ENCODE results near the gene PTBP3.

Gene PTBP3

DNA sequence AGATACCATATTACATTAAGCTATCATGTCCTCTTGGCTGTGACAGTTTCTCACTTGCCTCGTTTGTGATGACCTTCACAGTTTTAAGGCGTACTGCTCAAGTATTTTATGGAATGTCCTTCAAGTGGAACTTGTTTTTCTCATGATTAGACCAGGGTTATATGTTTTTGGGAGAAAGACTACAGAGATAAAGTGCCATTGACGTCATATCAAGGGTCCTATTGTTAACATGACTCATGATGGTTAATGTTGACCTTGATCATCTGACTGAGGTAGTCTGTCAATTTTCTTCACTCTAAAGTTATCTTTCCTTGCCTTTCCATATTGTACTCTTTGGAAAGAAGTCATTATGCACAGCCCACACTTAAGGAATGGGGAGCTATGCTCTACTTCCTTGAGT is 17.8 kb upstream of the PTBP3 start:
- no peaks in the 10 kb centered on the region for H3K27me3 ChIP-seq (ENCODE audit: insufficient read depth, low read length)
- TF ChIP-seq EZH2 (IDR thresholded peaks at IDR 0.05; ENCODE audit: borderline replicate concordance, low read length), result no peak
- TF ChIP-seq, protein P1, sequence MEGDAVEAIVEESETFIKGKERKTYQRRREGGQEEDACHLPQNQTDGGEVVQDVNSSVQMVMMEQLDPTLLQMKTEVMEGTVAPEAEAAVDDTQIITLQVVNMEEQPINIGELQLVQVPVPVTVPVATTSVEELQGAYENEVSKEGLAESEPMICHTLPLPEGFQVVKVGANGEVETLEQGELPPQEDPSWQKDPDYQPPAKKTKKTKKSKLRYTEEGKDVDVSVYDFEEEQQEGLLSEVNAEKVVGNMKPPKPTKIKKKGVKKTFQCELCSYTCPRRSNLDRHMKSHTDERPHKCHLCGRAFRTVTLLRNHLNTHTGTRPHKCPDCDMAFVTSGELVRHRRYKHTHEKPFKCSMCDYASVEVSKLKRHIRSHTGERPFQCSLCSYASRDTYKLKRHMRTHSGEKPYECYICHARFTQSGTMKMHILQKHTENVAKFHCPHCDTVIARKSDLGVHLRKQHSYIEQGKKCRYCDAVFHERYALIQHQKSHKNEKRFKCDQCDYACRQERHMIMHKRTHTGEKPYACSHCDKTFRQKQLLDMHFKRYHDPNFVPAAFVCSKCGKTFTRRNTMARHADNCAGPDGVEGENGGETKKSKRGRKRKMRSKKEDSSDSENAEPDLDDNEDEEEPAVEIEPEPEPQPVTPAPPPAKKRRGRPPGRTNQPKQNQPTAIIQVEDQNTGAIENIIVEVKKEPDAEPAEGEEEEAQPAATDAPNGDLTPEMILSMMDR (IDR thresholded peaks at IDR 0.05; ENCODE audit: low read length), result no peak

DNA sequence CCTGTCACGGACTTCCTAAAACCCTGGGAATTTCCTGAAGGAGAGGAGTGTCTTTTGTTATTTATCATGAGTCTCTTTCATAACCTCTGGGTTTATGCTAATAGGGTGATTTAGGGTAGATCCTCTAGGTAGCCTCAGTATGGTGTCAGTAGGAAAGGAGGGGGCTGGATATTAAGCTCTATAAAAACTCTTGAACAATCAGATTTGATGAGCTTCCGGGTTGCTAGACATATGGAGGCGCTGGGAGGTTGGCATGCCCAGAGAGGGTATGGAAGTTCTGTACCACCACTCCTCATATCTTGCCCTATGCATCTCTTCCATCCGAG is 15.6 kb upstream of the PTBP3 start:
- H3K27ac ChIP-seq (ENCODE audit: low read depth, low read length, poor library complexity, severe bottlenecking), result no peak overlapping the region
- no peak overlapping the region for H2AFZ ChIP-seq (ENCODE audit: low read length)
- H3F3A ChIP-seq (ENCODE audit: insufficient read depth, low read length), result no peaks in the 10 kb centered on the region
- no peaks in the 10 kb centered on the region for H4K20me1 ChIP-seq (ENCODE audit: insufficient read depth, low read length)
- H3K4me1 ChIP-seq (ENCODE audit: insufficient read depth, low read length, severe bottlenecking), result no peaks in the 10 kb centered on the region
- H3K4me3 ChIP-seq (ENCODE audit: low read depth, low read length, poor library complexity, severe bottlenecking), result no peak overlapping the region
- no peaks in the 10 kb centered on the region for H3K9me2 ChIP-seq (ENCODE audit: low read depth, low read length)
- TF ChIP-seq, protein P1 (IDR thresholded peaks at IDR 0.05; ENCODE audit: low read length), result no peak
- TF ChIP-seq EZH2 (IDR thresholded peaks at IDR 0.05; ENCODE audit: borderline replicate concordance, low read length), result no peak
- no peaks in the 10 kb centered on the region for H3K79me2 ChIP-seq (ENCODE audit: insufficient read depth, low read length)
- no peaks in the 10 kb centered on the region for H3K9me3 ChIP-seq (ENCODE audit: low read length)
- H3K36me3 ChIP-seq (ENCODE audit: insufficient read depth, low read length), result no peaks in the 10 kb centered on the region
- no peak overlapping the region for H3K9ac ChIP-seq (ENCODE audit: low read length)
- H3K4me2 ChIP-seq (ENCODE audit: low read length), result no peak overlapping the region
- no peaks in the 10 kb centered on the region for H3K27me3 ChIP-seq (ENCODE audit: insufficient read depth, low read length)

More for the DNA sequence above, 17.8 kb upstream of the PTBP3 start:
- H3K27ac ChIP-seq (ENCODE audit: low read depth, low read length, poor library complexity, severe bottlenecking), result no peak overlapping the region
- H3K9me3 ChIP-seq (ENCODE audit: low read length), result no peaks in the 10 kb centered on the region
- no peaks in the 10 kb centered on the region for H4K20me1 ChIP-seq (ENCODE audit: insufficient read depth, low read length)
- H2AFZ ChIP-seq (ENCODE audit: low read length), result no peak overlapping the region
- H3K4me2 ChIP-seq (ENCODE audit: low read length), result no peak overlapping the region
- no peak overlapping the region for H3K9ac ChIP-seq (ENCODE audit: low read length)
- no peaks in the 10 kb centered on the region for H3F3A ChIP-seq (ENCODE audit: insufficient read depth, low read length)
- H3K4me3 ChIP-seq (ENCODE audit: low read depth, low read length, poor library complexity, severe bottlenecking), result no peak overlapping the region
- no peaks in the 10 kb centered on the region for H3K36me3 ChIP-seq (ENCODE audit: insufficient read depth, low read length)
- no peaks in the 10 kb centered on the region for H3K79me2 ChIP-seq (ENCODE audit: insufficient read depth, low read length)
- no peaks in the 10 kb centered on the region for H3K9me2 ChIP-seq (ENCODE audit: low read depth, low read length)
- peaks cover 6% of the 10 kb centered on the region for H3K4me1 ChIP-seq (ENCODE audit: insufficient read depth, low read length, severe bottlenecking)

- H3K9me3 ChIP-seq (ENCODE audit: low read length), result no peaks in the 10 kb centered on the region
- H3K36me3 ChIP-seq (ENCODE audit: insufficient read depth, low read length), result no peaks in the 10 kb centered on the region
- H3K4me3 ChIP-seq (ENCODE audit: low read depth, low read length, poor library complexity, severe bottlenecking), result no peak overlapping the region
- no peaks in the 10 kb centered on the region for H3K27me3 ChIP-seq (ENCODE audit: insufficient read depth, low read length)
- H3F3A ChIP-seq (ENCODE audit: insufficient read depth, low read length), result no peaks in the 10 kb centered on the region
- no peak overlapping the region for H2AFZ ChIP-seq (ENCODE audit: low read length)
- no peaks in the 10 kb centered on the region for H3K9me2 ChIP-seq (ENCODE audit: low read depth, low read length)
- no peak overlapping the region for H3K9ac ChIP-seq (ENCODE audit: low read length)
- no peak for TF ChIP-seq EZH2 (IDR thresholded peaks at IDR 0.05; ENCODE audit: borderline replicate concordance, low read length)
- TF ChIP-seq, protein P1 (IDR thresholded peaks at IDR 0.05; ENCODE audit: low read length), result no peak
- H3K4me1 ChIP-seq (ENCODE audit: insufficient read depth, low read length, severe bottlenecking), result no peaks in the 10 kb centered on the region
- no peak overlapping the region for H3K4me2 ChIP-seq (ENCODE audit: low read length)
- H3K79me2 ChIP-seq (ENCODE audit: insufficient read depth, low read length), result no peaks in the 10 kb centered on the region
- H4K20me1 ChIP-seq (ENCODE audit: insufficient read depth, low read length), result no peaks in the 10 kb centered on the region
- H3K27ac ChIP-seq (ENCODE audit: low read depth, low read length, poor library complexity, severe bottlenecking), result no peak overlapping the region
Measured at GRCh38 chr9:112348257-112349007, 15.0 kb upstream of the PTBP3 start.
